Keratinocyte (primary cell): ENCODE results near the gene WBP1. TPM values are rescaled to one million over a fixed set of nuclear protein-coding genes. Genes with fewer than 3 reads are reported as not detected.

Experiments
- DNase-seq: peaks from one replicate; pipeline ENCODE4 v3.0.0-alpha.2; 2011; ENCODE audit warnings: low read depth, missing footprints, low spot score
- FAIRE-seq: peaks from 2 replicates; lab custom pipeline; 2011; peaks lifted over from hg19 to GRCh38; lab: Jason Lieb, UNC
- H2AFZ ChIP-seq: 2 replicates; pipeline ENCODE4 v1.6.0; 2012; ENCODE audit warnings: low read length, control low read depth, inconsistent platforms; ENCODE audit not compliant: control insufficient read depth
- H3K27ac ChIP-seq: 2 replicates; pipeline ENCODE4 v1.5.1; 2011; ENCODE audit warnings: low read length; ENCODE audit not compliant: control insufficient read depth, insufficient read depth
- H3K27me3 ChIP-seq: 3 replicates; pipeline ENCODE4 v1.6.0; 2011; ENCODE audit warnings: low read length; ENCODE audit not compliant: control insufficient read depth, insufficient read depth; ENCODE audit errors: extremely low read depth
- H3K36me3 ChIP-seq, 2 experiments: 2 replicates in 1 of 2; 3 replicates in 1 of 2; pipeline ENCODE4 v1.5.1; 2011; ENCODE audit warnings: low read length in 2 of 2, mild to moderate bottlenecking in 1 of 2; ENCODE audit not compliant: control insufficient read depth in 2 of 2, insufficient read depth in 2 of 2; ENCODE audit errors: extremely low read depth in 1 of 2
- H3K4me1 ChIP-seq: 3 replicates; pipeline ENCODE4 v1.5.1; 2011; ENCODE audit warnings: low read length; ENCODE audit not compliant: control insufficient read depth, insufficient read depth; ENCODE audit errors: extremely low read depth
- H3K4me2 ChIP-seq: 3 replicates; pipeline ENCODE4 v1.6.0; 2011; ENCODE audit warnings: low read depth, low read length; ENCODE audit not compliant: control insufficient read depth, insufficient read depth; ENCODE audit errors: extremely low read depth
- H3K4me3 ChIP-seq, 3 experiments: fragments of 200-600 bp in 1 of 3; sonication (generic) in 1 of 3; 2 replicates in 2 of 3; 3 replicates in 1 of 3; pipeline ENCODE4 v1.5.1; 2011 to 2016; ENCODE audit warnings: low read length in 3 of 3, mild to moderate bottlenecking in 3 of 3, control low read depth in 2 of 3, inconsistent platforms in 1 of 3, low read depth in 1 of 3, mixed read lengths in 1 of 3, mixed run types in 1 of 3, moderate library complexity in 1 of 3; ENCODE audit not compliant: control insufficient read depth in 2 of 3, insufficient read depth in 2 of 3; ENCODE audit errors: extremely low read depth in 1 of 3
- H3K79me2 ChIP-seq: 2 replicates; pipeline ENCODE4 v1.6.0; 2012; ENCODE audit warnings: low read length; ENCODE audit not compliant: control insufficient read depth, insufficient read depth
- H3K9ac ChIP-seq: 3 replicates; pipeline ENCODE4 v1.6.0; 2011; ENCODE audit warnings: low read length; ENCODE audit not compliant: control insufficient read depth, insufficient read depth; ENCODE audit errors: extremely low read depth
- H3K9me1 ChIP-seq: 3 replicates; pipeline ENCODE4 v1.6.0; 2011; ENCODE audit warnings: low read length; ENCODE audit not compliant: control insufficient read depth, insufficient read depth; ENCODE audit errors: extremely low read depth
- H3K9me3 ChIP-seq: 2 replicates; pipeline ENCODE4 v1.5.1; 2012; ENCODE audit warnings: low read depth, low read length; ENCODE audit not compliant: control insufficient read depth
- H4K20me1 ChIP-seq: 3 replicates; pipeline ENCODE4 v1.6.0; 2011; ENCODE audit warnings: low read length; ENCODE audit not compliant: control insufficient read depth, insufficient read depth; ENCODE audit errors: extremely low read depth
- CTCF ChIP-seq, 3 experiments: IDR thresholded peaks in 1 of 3; conservative IDR thresholded peaks in 1 of 3; optimal IDR thresholded peaks in 1 of 3; 2 replicates in 2 of 3; 3 replicates in 1 of 3; pipeline versions ENCODE3 to v1.5.1; 2011; ENCODE audit warnings: low read length in 3 of 3, mild to moderate bottlenecking in 3 of 3, moderate library complexity in 2 of 3, control low read depth in 1 of 3, inconsistent platforms in 1 of 3; ENCODE audit not compliant: insufficient read depth in 2 of 3; ENCODE audit errors: extremely low read depth in 1 of 3
- EZH2 ChIP-seq: IDR thresholded peaks from one replicate; pipeline ENCODE4 v1.6.1; 2012; ENCODE audit warnings: inconsistent platforms, mild to moderate bottlenecking, low read length, moderate library complexity
- dilution Hi-C: fragments of 300-500 bp; cut with MboI; formaldehyde crosslinking; loops from one replicate; pipeline ENCODE4 v1.7.0; 2020; ENCODE audit warnings: low sequenced_read_pairs; ENCODE audit not compliant: extremely low pct_ligation_motif_present
- polyA plus RNA-seq, 5 experiments: library from polyadenylated mRNA; depleted of rRNA in 3 of 5; stranded (reverse) in 3 of 5; stranded (forward) in 1 of 5; unstranded in 1 of 5; fragments of >200 nt; gene quantifications; 1 replicate in 1 of 5; 2 replicates in 3 of 5; 3 replicates in 1 of 5; pipeline versions ENCODE4 v1.2.1 to v1.2.3, GENCODE V29; 2011 to 2012; ENCODE audit warnings: missing spikeins in 2 of 5, low read depth in 1 of 5, low replicate concordance in 1 of 5

Gene WBP1
- polyA plus RNA-seq, 1 donor (not counting 4 experiments of a cell fraction or from before 2014, with no cell fraction given), result 75.5 TPM

GRCh38 chr2:74474899-74475298, 16.7 kb downstream of the WBP1 start:
- Histone ChIP-seq H3K36me3 (peaks cover 12 to 16% of the 10 kb centered on the region in 2 experiments), H3K9me1 (no peaks in the 10 kb centered on the region), H4K20me1 (no peaks in the 10 kb centered on the region), H3K79me2 (no peaks in the 10 kb centered on the region), H3K9me3 (no peaks in the 10 kb centered on the region), H3K9ac (no peak overlapping the region), H3K27me3 (no peaks in the 10 kb centered on the region), H3K4me3 (no peak overlapping the region), H3K4me1 (peaks cover 9% of the 10 kb centered on the region), H3K4me2 (no peak overlapping the region), H3K27ac (no peak overlapping the region), H2AFZ (no peak overlapping the region)
- DNase-seq (no peak), FAIRE-seq (no peak)
- TF ChIP-seq CTCF (optimal IDR thresholded peaks at IDR 0.05 in 1 of 3, IDR thresholded peaks at IDR 0.05 in 1 of 3, conservative IDR thresholded peaks at IDR 0.05 in 1 of 3; ENCODE audit: extremely low read depth in 1 of 3, insufficient read depth in 2 of 3, low read length in 3 of 3) (peak; percentile 49 to 51 (median 51)), EZH2 (no peak)
- dilution Hi-C loops, result no loop called here

GRCh38 chr2:74481431-74481830, 23.2 kb downstream of the WBP1 start:
- H3K9ac ChIP-seq, result peak overlapping the region; percentile 84
- peaks cover 33% of the 10 kb centered on the region for H3K79me2 ChIP-seq
- H3K4me3 ChIP-seq, result peak overlapping the region; percentile 92 to 97 (median 95)
- peak overlapping the region; percentile 84 for H3K4me2 ChIP-seq
- no peak for TF ChIP-seq EZH2
- TF ChIP-seq CTCF (optimal IDR thresholded peaks at IDR 0.05 in 1 of 3, IDR thresholded peaks at IDR 0.05 in 1 of 3, conservative IDR thresholded peaks at IDR 0.05 in 1 of 3; ENCODE audit: extremely low read depth in 1 of 3, insufficient read depth in 2 of 3, low read length in 3 of 3), result no peak
- DNase-seq (no peak), FAIRE-seq (no peak)
- H3K36me3 ChIP-seq, result peaks cover 0 to 8% of the 10 kb centered on the region in 2 experiments
- H2AFZ ChIP-seq, result no peak overlapping the region
- no peak overlapping the region for H3K27ac ChIP-seq
- H3K9me1 ChIP-seq, result no peaks in the 10 kb centered on the region
- dilution Hi-C loops, result no loop called here
- H3K9me3 ChIP-seq, result no peaks in the 10 kb centered on the region
- H3K27me3 ChIP-seq, result no peaks in the 10 kb centered on the region
- peaks cover 14% of the 10 kb centered on the region for H3K4me1 ChIP-seq
- H4K20me1 ChIP-seq, result no peaks in the 10 kb centered on the region
